ENCODE results near the gene MBTPS1. TPM values are rescaled to one million over a fixed set of nuclear protein-coding genes. Genes with fewer than 3 reads are reported as not detected.
A peak's percentile ranks its signal among the peaks of the same experiment; 100 is the strongest.

MBTPS1 gene
- total and polyA plus RNA-seq, 10 of the 15 experiments (the other 5 are each of a cell fraction or from before 2014, with no cell fraction given), result 1.3 to 43.9 (median 35.2) TPM

DNA sequence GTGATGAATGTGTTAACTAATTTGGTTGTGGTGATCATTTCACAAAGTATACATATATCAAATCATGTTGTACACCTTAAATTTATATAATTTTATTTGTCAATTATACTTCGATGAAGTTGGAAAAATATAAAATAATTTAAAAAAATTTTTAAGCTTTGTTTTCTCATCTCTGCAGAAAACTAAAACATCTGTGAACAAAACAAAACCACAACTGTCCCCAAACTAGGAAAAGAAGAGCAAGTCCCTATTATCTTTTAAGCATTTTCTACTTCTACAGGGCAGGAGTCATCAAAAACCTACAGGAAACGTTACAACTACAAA lies 21.7 kb upstream of the MBTPS1 start:
- no peak overlapping the region for H3K27ac ChIP-seq (ENCODE audit: control insufficient read depth, insufficient read depth)

More for the DNA sequence above, 21.7 kb upstream of the MBTPS1 start:
- intact Hi-C loops (cut with micrococcal nuclease; ENCODE audit: unreplicated experiment) (no loop called here), in situ Hi-C loops (cut with MboI) (no loop called here)
- Histone ChIP-seq H3K36me3 (ENCODE audit: control insufficient read depth in 2 of 2, insufficient read depth in 2 of 2, low read length in 1 of 2) (no peaks in the 10 kb centered on the region), H3K4me3 (no peak overlapping the region), H3K4me2 (ENCODE audit: control insufficient read depth, insufficient read depth) (peak overlapping the region; percentile 71; the same call in 1 of the 2 replicates), H3K79me2 (ENCODE audit: control insufficient read depth, insufficient read depth, low read length) (peaks cover 1% of the 10 kb centered on the region), H4K20me1 (ENCODE audit: control insufficient read depth, insufficient read depth) (no peaks in the 10 kb centered on the region), H2AFZ (ENCODE audit: control insufficient read depth, low read depth, low read length) (no peak overlapping the region), H3K9me3 (replicated peaks; ENCODE audit: control insufficient read depth, insufficient read depth, low read length) (no peaks in the 10 kb centered on the region), H3K4me1 (ENCODE audit: control insufficient read depth, insufficient read depth, low read length) (peaks cover 11% of the 10 kb centered on the region), H3K9ac (ENCODE audit: control insufficient read depth, insufficient read depth, low read length) (no peak overlapping the region), H3K27me3 (replicated peaks in 1 of 2; ENCODE audit: control insufficient read depth in 2 of 2, insufficient read depth in 2 of 2, low read length in 1 of 2) (no peaks in the 10 kb centered on the region)
- ChIA-PET SMC1A (ENCODE audit: uncharacterized antibody, unreplicated experiment) (interaction anchor here (1.0 to 1.5 kb wide), 2 partner anchors 16 to 21 kb away, joined by 3 to 4 read pairs; no protein-coding TSS in a partner anchor), POLR2A (no interaction called here), RAD21 (ENCODE audit: unreplicated experiment) (interaction anchor here (0.8 to 1.8 kb wide), 2 partner anchors 21 to 26 kb away, joined by 3 to 5 read pairs; partner anchors contain the start of gene MBTPS1), CTCF (interaction anchor here (0.8 to 1.5 kb wide), 6 partner anchors 15 to 52 kb away, joined by 3 to 7 read pairs (median 3); partner anchors contain the start of gene TAF1C)
- TF ChIP-seq STAT3 (IDR thresholded peaks at IDR 0.05; ENCODE audit: low read depth, low read length), result no peak
- TF ChIP-seq, protein P1, sequence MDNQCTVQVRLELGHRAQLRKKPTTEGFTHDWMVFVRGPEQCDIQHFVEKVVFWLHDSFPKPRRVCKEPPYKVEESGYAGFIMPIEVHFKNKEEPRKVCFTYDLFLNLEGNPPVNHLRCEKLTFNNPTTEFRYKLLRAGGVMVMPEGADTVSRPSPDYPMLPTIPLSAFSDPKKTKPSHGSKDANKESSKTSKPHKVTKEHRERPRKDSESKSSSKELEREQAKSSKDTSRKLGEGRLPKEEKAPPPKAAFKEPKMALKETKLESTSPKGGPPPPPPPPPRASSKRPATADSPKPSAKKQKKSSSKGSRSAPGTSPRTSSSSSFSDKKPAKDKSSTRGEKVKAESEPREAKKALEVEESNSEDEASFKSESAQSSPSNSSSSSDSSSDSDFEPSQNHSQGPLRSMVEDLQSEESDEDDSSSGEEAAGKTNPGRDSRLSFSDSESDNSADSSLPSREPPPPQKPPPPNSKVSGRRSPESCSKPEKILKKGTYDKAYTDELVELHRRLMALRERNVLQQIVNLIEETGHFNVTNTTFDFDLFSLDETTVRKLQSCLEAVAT (IDR thresholded peaks at IDR 0.05), result 0 out of 2 replicates have a peak, but pooled peaks have one; percentile 26
- TF ChIP-seq SUPT20H (IDR thresholded peaks at IDR 0.05; ENCODE audit: borderline replicate concordance, control insufficient read depth, low read depth, low read length), result no peak
- TF ChIP-seq SRF (IDR thresholded peaks at IDR 0.05; ENCODE audit: low read depth in 2 of 2, low read length in 2 of 2), result peak in 1 of 2 experiments; percentile 65; a peak in 1 of 4 replicates
- TF ChIP-seq, protein P2, sequence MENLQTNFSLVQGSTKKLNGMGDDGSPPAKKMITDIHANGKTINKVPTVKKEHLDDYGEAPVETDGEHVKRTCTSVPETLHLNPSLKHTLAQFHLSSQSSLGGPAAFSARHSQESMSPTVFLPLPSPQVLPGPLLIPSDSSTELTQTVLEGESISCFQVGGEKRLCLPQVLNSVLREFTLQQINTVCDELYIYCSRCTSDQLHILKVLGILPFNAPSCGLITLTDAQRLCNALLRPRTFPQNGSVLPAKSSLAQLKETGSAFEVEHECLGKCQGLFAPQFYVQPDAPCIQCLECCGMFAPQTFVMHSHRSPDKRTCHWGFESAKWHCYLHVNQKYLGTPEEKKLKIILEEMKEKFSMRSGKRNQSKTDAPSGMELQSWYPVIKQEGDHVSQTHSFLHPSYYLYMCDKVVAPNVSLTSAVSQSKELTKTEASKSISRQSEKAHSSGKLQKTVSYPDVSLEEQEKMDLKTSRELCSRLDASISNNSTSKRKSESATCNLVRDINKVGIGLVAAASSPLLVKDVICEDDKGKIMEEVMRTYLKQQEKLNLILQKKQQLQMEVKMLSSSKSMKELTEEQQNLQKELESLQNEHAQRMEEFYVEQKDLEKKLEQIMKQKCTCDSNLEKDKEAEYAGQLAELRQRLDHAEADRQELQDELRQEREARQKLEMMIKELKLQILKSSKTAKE (IDR thresholded peaks at IDR 0.05; ENCODE audit: low read depth, poor library complexity, severe bottlenecking), result peak; percentile 60
- TF ChIP-seq RAD51 (IDR thresholded peaks at IDR 0.05), result peak; percentile 71; the same call in 1 of the 2 replicates
- DNase-seq (ENCODE audit: low read depth, low spot score) (no peak), ATAC-seq (no peak), FAIRE-seq (no peak)
- no TSS peak for BruUV-seq (replicated peaks)
- whole genome bisulfite sequencing (ENCODE audit: insufficient coverage, insufficient replicate concordance, low lambda C conversion rate, missing lambda C conversion rate), result 48% methylated on average over 2 of the region's 2 CpGs

Data from GM12878 (cell line).